Activated CD8-positive, alpha-beta memory T cell treated with anti-CD3 and anti-CD28 coated beads for 36 hours (primary cell): ENCODE data around the gene SORL1. TPM values are rescaled to one million over a fixed set of nuclear protein-coding genes. Genes with fewer than 3 reads are reported as not detected.
"Not testable (repeated sequence)": the region's sequence is repeated elsewhere in the genome, so short reads cannot be mapped to it uniquely, and the experiment has no call there.

Experiments used
- CTCF ChIA-PET: fragments of 350-600 bp; sonication (Branson Sonifier 250); formaldehyde crosslinking; loops from one replicate; lab custom pipeline; 2021; ENCODE audit warnings: antibody characterized with exemption; lab: Charles Lee
- POLR2A ChIA-PET: fragments of 350-600 bp; sonication (Branson Sonifier 250); formaldehyde crosslinking; loops from one replicate; lab custom pipeline; 2021; ENCODE audit warnings: antibody characterized with exemption; lab: Charles Lee
- total RNA-seq, 2 experiments: library from RNA; stranded (reverse); gene quantifications; one replicate each; pipeline ENCODE4 v1.2.3, GENCODE V29; 2021

SORL1 gene
- total RNA-seq, 2 experiments from 2014 or later: 21.8 to 22.0 TPM

GRCh38 chr11:121608545-121609098, 156.5 kb downstream of the SORL1 start:
- CTCF ChIA-PET: interaction anchor here (0.5 kb wide), 1 partner anchor 197 kb away, joined by 3 read pairs; no protein-coding TSS in a partner anchor
- POLR2A ChIA-PET: no interaction called here

DNA sequence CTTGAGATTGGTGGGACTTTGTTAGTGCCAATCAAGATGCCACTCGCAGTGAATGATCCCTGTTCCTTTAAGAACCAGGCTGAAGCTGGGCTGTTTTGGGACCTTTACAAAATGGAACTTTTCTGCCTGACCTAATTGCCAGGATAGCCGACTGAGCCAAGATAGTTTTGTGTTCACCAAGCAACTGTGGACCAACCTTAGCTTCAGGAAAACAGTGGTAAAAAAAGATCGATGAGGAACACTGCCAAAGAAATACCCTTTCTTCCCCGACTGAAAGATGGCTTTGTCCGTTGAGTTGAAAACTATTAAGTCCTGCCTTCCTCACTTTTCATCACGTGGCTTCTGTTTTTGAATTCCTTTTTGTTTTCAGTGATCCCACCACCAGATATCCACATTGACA, 158.6 kb downstream of the SORL1 start:
- CTCF ChIA-PET: no interaction called here
- POLR2A ChIA-PET: no interaction called here

- CTCF ChIA-PET: no interaction called here
- POLR2A ChIA-PET: no interaction called here
Observed at GRCh38 chr11:121611242-121611641, 159.1 kb downstream of the SORL1 start.

DNA sequence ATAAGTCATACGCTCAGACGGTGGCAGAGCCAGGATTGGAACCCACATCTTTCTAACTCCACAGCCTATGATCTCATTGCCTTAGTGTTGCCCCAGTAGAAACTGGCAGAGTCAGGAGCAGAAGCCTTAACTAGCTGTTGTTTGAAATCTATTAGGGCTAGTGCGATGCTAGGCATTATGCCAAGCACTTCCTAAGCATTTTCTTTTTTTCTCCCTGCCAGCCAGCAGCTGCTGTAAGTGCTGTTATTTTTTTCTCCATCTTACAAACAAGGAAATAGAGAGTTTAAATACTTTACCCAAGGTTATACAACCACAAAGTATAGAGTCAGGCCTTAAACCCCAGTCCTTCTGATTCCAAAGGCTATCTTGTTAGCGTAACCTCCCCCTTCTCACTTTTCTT, 161.6 kb downstream of the SORL1 start:
- ChIA-PET POLR2A (no interaction called here), CTCF (no interaction called here)

DNA sequence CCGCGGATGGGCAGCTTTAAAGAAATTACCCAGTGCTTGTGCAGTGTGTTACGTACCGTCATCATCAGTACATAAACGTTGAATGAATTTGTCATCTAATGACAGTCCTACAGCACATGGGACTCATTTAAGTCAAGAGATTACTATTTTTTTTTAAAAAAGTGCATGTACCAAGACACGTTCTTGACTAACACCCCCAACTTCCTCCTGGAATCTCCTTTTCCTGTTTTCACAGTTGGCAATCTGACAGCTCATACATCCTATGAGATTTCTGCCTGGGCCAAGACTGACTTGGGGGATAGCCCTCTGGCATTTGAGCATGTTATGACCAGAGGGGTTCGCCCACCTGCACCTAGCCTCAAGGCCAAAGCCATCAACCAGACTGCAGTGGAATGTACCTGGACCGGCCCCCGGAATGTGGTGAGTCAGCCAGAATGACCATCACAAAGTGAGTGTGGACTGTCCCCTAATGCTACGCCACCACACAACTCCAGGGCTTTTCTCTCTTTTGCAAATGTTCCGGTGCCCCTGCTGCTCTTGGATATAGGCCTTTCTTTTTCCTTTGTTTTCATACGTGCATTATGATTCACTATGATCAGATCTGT, 162.6 kb downstream of the SORL1 start:
- CTCF ChIA-PET: no interaction called here

GRCh38 chr11:121615501-121615900, 163.4 kb downstream of the SORL1 start:
- ChIA-PET POLR2A (no interaction called here), CTCF (no interaction called here)

More for the DNA sequence above, 162.6 kb downstream of the SORL1 start:
- POLR2A ChIA-PET: no interaction called here

- ChIA-PET CTCF (no interaction called here), POLR2A (no interaction called here)
Observed at GRCh38 chr11:121618516-121618915, 166.4 kb downstream of the SORL1 start.

GRCh38 chr11:121625777-121626506, 173.8 kb downstream of the SORL1 start:
- POLR2A ChIA-PET: no interaction called here
- CTCF ChIA-PET: no interaction called here

DNA sequence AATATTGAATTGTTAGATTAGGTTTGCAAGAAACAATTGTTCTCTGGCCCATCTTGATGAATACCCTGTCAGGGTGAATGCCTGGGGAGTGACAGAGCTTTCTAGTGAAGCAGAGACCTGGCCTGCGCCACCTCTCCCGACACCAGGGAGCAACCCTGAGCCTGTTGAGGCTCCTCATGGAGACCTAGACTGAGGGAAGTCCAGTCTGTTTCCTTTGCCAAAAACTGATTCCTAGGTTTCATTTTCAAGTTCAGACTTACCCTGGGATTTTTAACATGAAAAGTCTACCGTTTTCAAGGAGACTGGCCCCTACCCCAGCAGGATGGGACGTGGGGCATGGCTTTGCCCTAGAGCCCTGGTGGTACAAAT, 174.4 kb downstream of the SORL1 start:
- POLR2A ChIA-PET: no interaction called here
- CTCF ChIA-PET: no interaction called here

- ChIA-PET POLR2A (interaction anchor here (0.6 kb wide), 1 partner anchor 938 kb away, joined by 3 read pairs; no protein-coding TSS in a partner anchor), CTCF (no interaction called here)
Observed at GRCh38 chr11:121626980-121627379, 174.9 kb downstream of the SORL1 start.

DNA sequence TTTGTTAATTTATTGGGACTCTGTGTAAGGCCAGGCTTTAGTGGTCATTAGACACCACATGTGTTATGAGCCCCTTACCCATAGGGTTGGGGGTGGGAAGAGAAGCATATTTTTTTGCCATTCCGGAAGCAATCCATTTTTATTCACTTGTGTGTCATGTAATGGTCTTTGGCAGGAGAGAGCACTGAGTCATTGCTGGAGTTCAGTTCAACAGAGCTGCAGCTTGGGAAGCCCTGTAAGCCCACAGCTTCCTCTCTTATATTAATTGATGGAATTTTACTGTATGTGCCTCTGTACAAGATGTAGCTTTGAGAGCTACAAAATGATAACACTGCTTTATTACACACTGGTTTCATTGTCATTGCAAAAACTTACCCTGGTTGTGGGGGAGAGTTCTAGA, 177.9 kb downstream of the SORL1 start:
- POLR2A ChIA-PET: no interaction called here
- CTCF ChIA-PET: no interaction called here

GRCh38 chr11:121631456-121631855, 179.3 kb downstream of the SORL1 start:
- ChIA-PET CTCF (no interaction called here), POLR2A (no interaction called here)

GRCh38 chr11:121634273-121634672, 182.2 kb downstream of the SORL1 start:
- POLR2A ChIA-PET: no interaction called here
- CTCF ChIA-PET: no interaction called here

- ChIA-PET CTCF (interaction anchor here (0.6 kb wide), 1 partner anchor 871 kb away, joined by 3 read pairs; no protein-coding TSS in a partner anchor), POLR2A (no interaction called here)
Observed at GRCh38 chr11:121634889-121635288, 182.8 kb downstream of the SORL1 start.

DNA sequence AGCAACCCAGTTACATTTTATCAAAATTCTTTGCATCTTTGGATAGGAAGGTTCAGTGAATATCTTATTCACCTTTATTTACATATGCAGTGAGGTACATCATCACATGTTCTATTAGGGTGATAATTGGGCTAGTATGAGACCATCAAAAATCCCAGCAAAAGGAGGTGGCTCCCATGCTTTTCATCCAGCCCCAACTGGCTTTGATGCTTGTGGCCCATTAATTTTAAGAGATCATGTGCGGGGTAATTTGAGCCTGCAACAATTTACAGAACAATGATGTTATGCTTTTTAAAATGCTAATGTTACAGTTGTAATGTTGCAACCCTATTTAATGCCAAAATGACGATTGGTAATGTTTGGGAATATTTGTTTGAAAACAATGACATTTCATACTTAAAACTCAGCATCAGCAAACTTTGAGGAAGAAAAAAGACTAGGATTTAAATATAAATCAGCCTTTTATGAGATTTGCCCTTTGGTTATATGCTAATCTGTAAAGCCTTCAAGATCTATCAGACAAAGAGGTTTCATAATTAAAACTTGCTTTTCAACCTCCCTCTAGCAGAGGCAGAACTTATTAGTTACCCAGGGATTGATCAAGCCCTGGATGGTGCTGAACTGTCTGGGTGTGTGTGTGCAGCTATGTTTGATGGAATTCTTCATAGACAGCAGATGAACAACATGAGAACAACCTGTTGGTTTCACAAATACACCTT, 184.1 kb downstream of the SORL1 start:
- CTCF ChIA-PET: no interaction called here
- POLR2A ChIA-PET: no interaction called here

- CTCF ChIA-PET: no interaction called here
- POLR2A ChIA-PET: no interaction called here
Observed at GRCh38 chr11:121636800-121637176, 184.7 kb downstream of the SORL1 start.

DNA sequence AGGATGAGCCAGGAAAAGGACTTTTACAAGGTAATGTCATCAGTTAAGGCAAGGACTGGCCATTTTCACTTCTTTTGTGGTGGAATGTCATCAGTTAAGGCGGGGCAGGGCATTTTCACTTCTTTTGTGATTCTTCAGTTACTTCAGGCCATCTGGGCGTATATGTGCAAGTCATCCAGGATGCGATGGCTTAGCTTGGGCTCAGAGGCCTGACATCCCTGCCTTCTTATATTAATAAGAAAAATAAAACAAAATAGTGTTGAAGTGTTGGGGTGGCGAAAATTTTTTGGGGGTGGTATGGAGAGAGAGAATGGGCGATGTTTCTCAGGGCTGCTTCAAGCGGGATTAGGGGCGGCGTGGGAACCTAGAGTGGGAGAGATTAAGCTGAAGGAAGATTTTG, 185.5 kb downstream of the SORL1 start:
- POLR2A ChIA-PET: not testable (repeated sequence)

GRCh38 chr11:121643479-121644186, 191.5 kb downstream of the SORL1 start:
- CTCF ChIA-PET: interaction anchor here (1.4 kb wide), 1 partner anchor 11 kb away, joined by 3 read pairs; no protein-coding TSS in a partner anchor
- POLR2A ChIA-PET: no interaction called here

More for the DNA sequence above, 185.5 kb downstream of the SORL1 start:
- CTCF ChIA-PET: not testable (repeated sequence)

DNA sequence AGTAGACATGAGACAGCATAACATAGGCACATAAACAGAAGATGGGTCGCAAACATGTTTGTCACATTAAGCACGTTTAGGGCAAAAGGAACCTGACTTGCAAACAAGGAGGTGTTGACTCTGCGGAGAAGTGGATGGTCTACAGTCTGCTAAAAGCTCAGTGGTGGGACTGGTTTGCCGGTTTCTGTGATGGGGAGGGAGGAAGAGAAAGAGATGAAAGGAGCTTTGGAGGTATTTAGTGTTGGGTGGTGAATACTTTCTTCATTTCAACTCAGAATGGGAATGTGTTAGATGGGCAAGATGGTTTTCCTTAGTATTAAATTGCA, 192.0 kb downstream of the SORL1 start:
- POLR2A ChIA-PET: no interaction called here
- CTCF ChIA-PET: interaction anchor here (1.4 kb wide), 1 partner anchor 10 kb away, joined by 3 read pairs; no protein-coding TSS in a partner anchor

DNA sequence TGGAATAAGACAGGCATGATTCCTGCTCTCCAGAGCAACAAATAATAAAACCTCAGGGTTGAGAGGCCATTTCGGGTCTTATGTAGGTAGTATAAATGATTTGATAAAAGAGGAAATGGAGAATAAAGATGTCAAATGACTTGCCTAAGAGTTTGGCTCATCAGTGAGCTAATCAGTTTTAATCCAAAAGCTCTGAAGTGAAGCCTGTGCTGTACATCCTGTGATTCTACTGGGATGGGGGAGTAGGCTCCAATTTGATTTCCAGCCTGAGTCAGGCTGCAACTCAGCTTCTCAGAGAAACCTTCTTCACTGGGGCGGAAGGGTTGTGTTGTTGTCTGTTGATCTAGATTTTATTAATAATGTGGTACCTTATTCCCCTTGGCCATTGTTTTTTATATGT, 192.9 kb downstream of the SORL1 start:
- POLR2A ChIA-PET: no interaction called here
- CTCF ChIA-PET: no interaction called here
